Measurements from ENCODE around the gene PRR3. TPM values are rescaled to one million over a fixed set of nuclear protein-coding genes. Genes with fewer than 3 reads are reported as not detected.

Gene PRR3
- total and polyA plus RNA-seq, 9 of the 15 experiments (the other 6 are each of a cell fraction or from before 2014, with no cell fraction given) = 23.5 to 59.6 (median 28.8) TPM

DNA sequence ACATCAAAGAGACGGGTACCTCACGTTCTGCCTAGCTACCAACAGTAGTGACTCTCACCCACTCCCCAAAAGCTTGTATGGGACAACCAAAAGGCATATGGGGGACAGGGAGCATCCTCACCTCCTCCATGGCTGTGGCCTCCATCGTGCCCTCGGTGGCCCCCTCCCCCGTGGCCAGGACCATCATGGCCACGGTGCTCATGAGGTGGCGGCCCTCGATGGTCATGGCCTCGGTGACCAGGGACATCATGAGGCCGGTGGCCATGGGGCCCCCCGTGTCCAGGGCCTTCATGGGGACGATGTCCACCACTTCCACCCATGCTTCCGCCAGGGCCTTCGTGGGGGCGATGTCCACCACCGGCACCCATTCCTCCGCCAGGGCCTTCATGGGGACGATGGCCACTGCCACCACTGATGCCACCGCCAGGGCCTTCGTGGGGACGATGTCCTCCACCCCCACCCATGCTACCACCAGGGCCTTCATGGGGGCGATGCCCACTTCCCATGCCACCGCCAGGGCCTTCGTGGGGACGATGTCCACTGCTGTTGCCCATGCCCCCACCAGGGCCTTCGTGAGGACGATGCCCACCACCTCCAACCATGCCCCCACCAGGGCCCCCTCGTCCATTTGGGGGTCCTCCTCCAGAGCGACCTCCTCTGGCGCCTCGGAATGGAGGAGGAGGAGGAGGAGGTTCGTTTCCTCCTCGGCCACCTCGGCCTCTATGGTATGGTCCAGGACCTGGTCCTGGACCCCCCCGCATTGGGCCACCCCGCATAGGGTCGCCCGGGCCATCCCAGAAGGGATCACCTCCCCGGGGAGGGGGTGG is 44.9 kb downstream of the PRR3 start:
- ChIA-PET POLR2A (interaction anchor here (0.9 to 13.5 kb wide), 4 partner anchors 8 to 32 kb away, joined by 3 to 310 read pairs (median 32); no protein-coding TSS in a partner anchor), CTCF (ENCODE audit: low intra/inter-chr PET ratio) (no interaction called here)
- Histone ChIP-seq H2AFZ (ENCODE audit: low read depth, low read length) (no peak overlapping the region), H3K79me2 (ENCODE audit: control insufficient read depth, insufficient read depth, low read length) (peaks cover 3% of the 10 kb centered on the region; the same call in 1 of the 3 replicates), H3K27me3 (ENCODE audit: control insufficient read depth in 2 of 2, insufficient read depth in 2 of 2, low read length in 2 of 2) (no peaks in the 10 kb centered on the region), H3K4me2 (ENCODE audit: insufficient read depth, low read length) (no peak overlapping the region), H3K4me1 (replicated peaks in 1 of 2; ENCODE audit: control insufficient read depth in 2 of 2, insufficient read depth in 2 of 2, low read length in 2 of 2) (peaks cover 4 to 11% of the 10 kb centered on the region in 2 experiments; a peak in 4 of 5 replicates), H3K9me3 (replicated peaks; ENCODE audit: control insufficient read depth, insufficient read depth, low read depth, low read length) (no peaks in the 10 kb centered on the region), H3K9ac (ENCODE audit: insufficient read depth in 1 of 2, low read depth in 2 of 2, low read length in 2 of 2) (no peak overlapping the region), H4K20me1 (replicated peaks; ENCODE audit: control insufficient read depth, insufficient read depth, low read length) (peaks cover 7% of the 10 kb centered on the region; the same call in 1 of the 2 replicates), H3K4me3 (no peak overlapping the region), H3K36me3 (ENCODE audit: control insufficient read depth, insufficient read depth, low read length) (peaks cover 80% of the 10 kb centered on the region), H3K27ac (ENCODE audit: extremely low read depth, low read depth, low read length) (no peak overlapping the region), H3K9me1 (ENCODE audit: control insufficient read depth, insufficient read depth, low read length) (no peaks in the 10 kb centered on the region)
- DNase-seq (ENCODE audit: extremely low read depth in 1 of 4, low spot score in 3 of 4) = no peak
- intact Hi-C loops (cut with micrococcal nuclease) (no loop called here), in situ Hi-C loops (cut with MboI) (no loop called here)
- BruUV-seq (replicated peaks) = no TSS peak
- no peak for FAIRE-seq
- WGBS (ENCODE audit: insufficient coverage, low coverage, missing lambda C conversion rate) = 96% methylated on average over 27 of the region's 39 CpGs
- no peak for ATAC-seq
- TF ChIP-seq NR3C1 (CRISPR knock-in tag; IDR thresholded peaks at IDR 0.05) = 0 out of 2 replicates have a peak, but pooled peaks have one; percentile 31
- TF ChIP-seq POLR2A (conservative IDR thresholded peaks at IDR 0.05) = peak; percentile 46; the same call in 1 of the 2 replicates
- TF ChIP-seq POLR2G (IDR thresholded peaks at IDR 0.05; ENCODE audit: low read depth, low read length) = peak; percentile 81
- peak; percentile 48; the same call in 1 of the 2 replicates for TF ChIP-seq POLR2AphosphoS5 (IDR thresholded peaks at IDR 0.05; ENCODE audit: control insufficient read depth, insufficient read depth, low read depth, low read length)
- TF ChIP-seq RBM22 (IDR thresholded peaks at IDR 0.05; ENCODE audit: low read depth, low read length, poor library complexity, severe bottlenecking) = peak; percentile 66
- peak; percentile 81 for TF ChIP-seq RBFOX2 (IDR thresholded peaks at IDR 0.05; ENCODE audit: low read depth, low read length)
- TF ChIP-seq FIP1L1 (IDR thresholded peaks at IDR 0.05; ENCODE audit: low read depth, low read length, poor library complexity, severe bottlenecking) = peak; percentile 33
- TF ChIP-seq SMARCB1 (IDR thresholded peaks at IDR 0.05; ENCODE audit: insufficient read length, low read depth) = no peak
- peak; percentile 42 for TF ChIP-seq POLR2B (IDR thresholded peaks at IDR 0.05; ENCODE audit: low read depth, partially characterized antibody)
- peak; percentile 88 for TF ChIP-seq HNRNPL (IDR thresholded peaks at IDR 0.05; ENCODE audit: low read depth, low read length)
- TF ChIP-seq, protein P1, sequence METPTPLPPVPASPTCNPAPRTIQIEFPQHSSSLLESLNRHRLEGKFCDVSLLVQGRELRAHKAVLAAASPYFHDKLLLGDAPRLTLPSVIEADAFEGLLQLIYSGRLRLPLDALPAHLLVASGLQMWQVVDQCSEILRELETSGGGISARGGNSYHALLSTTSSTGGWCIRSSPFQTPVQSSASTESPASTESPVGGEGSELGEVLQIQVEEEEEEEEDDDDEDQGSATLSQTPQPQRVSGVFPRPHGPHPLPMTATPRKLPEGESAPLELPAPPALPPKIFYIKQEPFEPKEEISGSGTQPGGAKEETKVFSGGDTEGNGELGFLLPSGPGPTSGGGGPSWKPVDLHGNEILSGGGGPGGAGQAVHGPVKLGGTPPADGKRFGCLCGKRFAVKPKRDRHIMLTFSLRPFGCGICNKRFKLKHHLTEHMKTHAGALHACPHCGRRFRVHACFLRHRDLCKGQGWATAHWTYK (CRISPR knock-in tag; IDR thresholded peaks at IDR 0.05) = 0 out of 2 replicates have a peak, but pooled peaks have one; percentile 55
